ENCODE measurements around the gene ADGRV1.
"Not testable (repeated sequence)": the region's sequence is repeated elsewhere in the genome, so short reads cannot be mapped to it uniquely, and the experiment has no call there.

The ADGRV1 gene

DNA sequence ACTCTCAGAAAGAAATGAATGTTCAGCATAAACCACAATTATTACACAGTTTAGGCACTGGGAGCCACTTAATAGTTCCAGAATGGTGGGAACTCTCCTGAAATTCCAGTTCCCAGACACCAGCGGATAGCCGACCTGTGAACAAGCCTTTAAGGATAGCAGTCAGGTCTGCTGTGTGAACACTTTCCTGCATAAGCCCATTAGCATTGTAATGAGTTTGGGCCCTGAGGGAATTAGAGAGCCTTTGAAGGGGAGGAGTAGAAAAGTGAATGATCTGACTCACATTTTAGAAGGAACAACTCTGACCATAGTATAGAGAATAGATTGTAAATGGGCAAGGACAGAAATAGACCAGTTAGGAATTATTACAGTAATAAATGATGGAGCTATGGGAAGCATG lies 189.1 kb downstream of the ADGRV1 start:
- no peak for DNase-seq (ENCODE audit: extremely low spot score)
- CTCF ChIA-PET, result no interaction called here

GRCh38 chr5:90759119-90759518 lies 200.5 kb downstream of the ADGRV1 start:
- DNase-seq (ENCODE audit: extremely low spot score), result no peak
- TF ChIP-seq L3MBTL2 (conservative IDR thresholded peaks at IDR 0.05) (no peak), FOXM1 (IDR thresholded peaks at IDR 0.05; ENCODE audit: borderline replicate concordance) (no peak)
- CTCF ChIA-PET, result no interaction called here
- POLR2A ChIA-PET, result no interaction called here

More for the DNA sequence above, 189.1 kb downstream of the ADGRV1 start:
- no peak for TF ChIP-seq FOXK2 (IDR thresholded peaks at IDR 0.05)
- POLR2A ChIA-PET, result no interaction called here

DNA sequence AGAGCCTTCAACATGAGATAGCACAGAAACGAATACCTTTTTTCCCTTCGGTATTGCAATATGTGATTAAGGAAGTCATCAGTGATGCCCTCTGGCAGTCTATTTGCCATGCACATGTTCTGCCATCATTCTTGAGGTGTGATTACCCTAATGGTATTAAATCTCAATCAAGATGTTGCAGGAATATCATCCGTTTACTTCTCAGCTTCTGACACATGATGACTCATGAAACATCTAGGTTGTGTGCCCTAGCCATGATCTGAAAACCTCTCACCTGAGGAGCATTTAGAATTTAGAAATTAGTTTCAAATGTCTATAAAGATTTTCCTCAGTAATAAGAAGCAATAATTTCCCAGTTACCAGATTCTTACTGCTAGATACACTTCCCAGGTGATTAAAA lies 209.1 kb downstream of the ADGRV1 start:
- ChIA-PET CTCF (no interaction called here), POLR2A (interaction anchor here (0.6 kb wide), 1 partner anchor 356 kb away, joined by 3 read pairs; no protein-coding TSS in a partner anchor)
- TF ChIP-seq ARNT (IDR thresholded peaks at IDR 0.05) (no peak), ZNF384 (IDR thresholded peaks at IDR 0.05) (no peak), NFRKB (IDR thresholded peaks at IDR 0.05) (no peak), ELF4 (IDR thresholded peaks at IDR 0.05) (no peak), BHLHE40 (IDR thresholded peaks at IDR 0.05; ENCODE audit: borderline replicate concordance) (no peak), SP1 (IDR thresholded peaks at IDR 0.05) (no peak), FOXM1 (IDR thresholded peaks at IDR 0.05; ENCODE audit: borderline replicate concordance) (no peak), L3MBTL2 (conservative IDR thresholded peaks at IDR 0.05) (no peak), CTBP1 (IDR thresholded peaks at IDR 0.05; ENCODE audit: borderline replicate concordance) (no peak), FOXK2 (IDR thresholded peaks at IDR 0.05) (no peak), TARDBP (IDR thresholded peaks at IDR 0.05) (no peak), FOXA1 (IDR thresholded peaks at IDR 0.05) (no peak), HDGF (IDR thresholded peaks at IDR 0.05; ENCODE audit: borderline replicate concordance) (no peak), SUZ12 (IDR thresholded peaks at IDR 0.05) (no peak), PKNOX1 (IDR thresholded peaks at IDR 0.05) (no peak), LEF1 (IDR thresholded peaks at IDR 0.05; ENCODE audit: borderline replicate concordance) (no peak)
- no peak for DNase-seq (ENCODE audit: extremely low spot score)

DNA sequence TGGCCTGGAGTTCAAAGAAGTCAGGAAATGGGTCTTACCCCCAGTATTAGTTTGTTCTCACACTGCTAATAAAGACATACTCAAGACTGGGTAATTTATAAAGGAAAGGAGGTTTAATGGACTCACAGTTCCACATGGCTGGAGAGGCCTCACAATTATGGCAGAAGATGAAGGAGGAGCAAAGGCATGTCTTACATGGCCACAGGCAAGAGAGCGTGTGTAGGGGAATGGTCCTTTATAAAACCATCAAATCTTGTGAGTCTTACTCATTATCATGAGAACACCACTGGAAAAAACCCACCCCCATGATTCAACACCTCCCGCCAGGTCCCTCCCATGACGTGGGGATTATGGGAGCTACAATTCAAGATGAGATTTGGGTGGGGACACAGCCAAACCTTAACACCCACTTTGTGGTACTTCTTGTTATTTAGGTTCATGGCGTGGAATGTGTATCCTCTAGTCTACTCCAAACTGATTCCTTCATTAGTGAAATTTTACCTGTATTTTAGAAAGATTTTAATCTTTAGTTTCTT lies 211.5 kb downstream of the ADGRV1 start:
- POLR2A ChIA-PET; DNase-seq (ENCODE audit: extremely low spot score); CTCF ChIA-PET: not testable (repeated sequence)

DNA sequence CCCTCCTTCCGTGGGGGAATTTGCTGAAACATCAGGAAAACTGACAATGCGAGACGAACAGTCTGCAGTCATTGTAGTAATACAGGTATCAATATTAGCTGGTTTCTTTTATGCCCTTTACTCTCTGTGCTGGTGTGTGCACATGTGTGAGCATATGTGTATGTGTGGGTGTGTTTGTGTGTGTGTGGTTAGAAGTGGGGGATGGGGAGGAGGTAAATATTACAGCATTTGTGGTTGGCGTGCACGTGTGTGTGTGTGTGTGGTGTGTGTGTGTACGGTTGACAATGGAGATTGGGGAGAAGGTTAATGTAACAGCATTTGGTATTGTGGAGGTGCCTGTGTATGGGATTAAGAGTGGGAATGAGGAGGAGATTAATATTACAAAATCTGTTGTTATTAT lies 219.4 kb downstream of the ADGRV1 start:
- CTCF ChIA-PET, result no interaction called here
- DNase-seq (ENCODE audit: extremely low spot score), result no peak
- POLR2A ChIA-PET, result interaction anchor here (1.0 kb wide), 1 partner anchor 145 kb away, joined by 3 read pairs; no protein-coding TSS in a partner anchor
- TF ChIP-seq SP1 (IDR thresholded peaks at IDR 0.05) (no peak), TARDBP (IDR thresholded peaks at IDR 0.05) (no peak), ARNT (IDR thresholded peaks at IDR 0.05) (no peak), L3MBTL2 (conservative IDR thresholded peaks at IDR 0.05) (no peak)

GRCh38 chr5:90783460-90784333 lies 225.1 kb downstream of the ADGRV1 start:
- ChIA-PET POLR2A (no interaction called here), CTCF (interaction anchor here (0.6 to 2.1 kb wide), 12 partner anchors 9 to 749 kb away, joined by 3 to 10 read pairs (median 4); partner anchors contain the start of gene CETN3)
- TF ChIP-seq PKNOX1 (IDR thresholded peaks at IDR 0.05), result no peak
- DNase-seq (ENCODE audit: extremely low spot score), result peak; percentile 63

GRCh38 chr5:90786756-90787155 lies 228.2 kb downstream of the ADGRV1 start:
- ChIA-PET POLR2A (no interaction called here), CTCF (interaction anchor here (1.4 kb wide), 1 partner anchor 16 kb away, joined by 3 read pairs; no protein-coding TSS in a partner anchor)
- DNase-seq (ENCODE audit: extremely low spot score), result no peak
- no peak for TF ChIP-seq CTBP1 (IDR thresholded peaks at IDR 0.05; ENCODE audit: borderline replicate concordance)

- ChIA-PET POLR2A (no interaction called here), CTCF (interaction anchor here (1.3 to 2.4 kb wide), 3 partner anchors 9 to 12 kb away, joined by 5 to 10 read pairs (median 5); no protein-coding TSS in a partner anchor)
- TF ChIP-seq FOXM1 (IDR thresholded peaks at IDR 0.05; ENCODE audit: borderline replicate concordance), result no peak
- no peak for TF ChIP-seq ELF4 (IDR thresholded peaks at IDR 0.05)
- no peak for TF ChIP-seq SUZ12 (IDR thresholded peaks at IDR 0.05)
- no peak for TF ChIP-seq FOXK2 (IDR thresholded peaks at IDR 0.05)
- no peak for TF ChIP-seq HDGF (IDR thresholded peaks at IDR 0.05; ENCODE audit: borderline replicate concordance)
- no peak for TF ChIP-seq CTBP1 (IDR thresholded peaks at IDR 0.05; ENCODE audit: borderline replicate concordance)
- no peak for TF ChIP-seq TARDBP (IDR thresholded peaks at IDR 0.05)
- TF ChIP-seq LEF1 (IDR thresholded peaks at IDR 0.05; ENCODE audit: borderline replicate concordance), result no peak
- no peak for TF ChIP-seq ZNF384 (IDR thresholded peaks at IDR 0.05)
- no peak for TF ChIP-seq NFRKB (IDR thresholded peaks at IDR 0.05)
- no peak for TF ChIP-seq BHLHE40 (IDR thresholded peaks at IDR 0.05; ENCODE audit: borderline replicate concordance)
- TF ChIP-seq FOXA1 (IDR thresholded peaks at IDR 0.05), result no peak
- no peak for TF ChIP-seq PKNOX1 (IDR thresholded peaks at IDR 0.05)
- TF ChIP-seq SP1 (IDR thresholded peaks at IDR 0.05), result no peak
- no peak for TF ChIP-seq L3MBTL2 (conservative IDR thresholded peaks at IDR 0.05)
- no peak for TF ChIP-seq ARNT (IDR thresholded peaks at IDR 0.05)
- no peak for DNase-seq (ENCODE audit: extremely low spot score)
Observed at GRCh38 chr5:90792725-90793124, 234.1 kb downstream of the ADGRV1 start.
